Esophagus mucosa (tissue), 1 donor: ENCODE results near the gene RCHY1. TPM values are rescaled to one million over a fixed set of nuclear protein-coding genes. Genes with fewer than 3 reads are reported as not detected.
"Not testable (repeated sequence)": the region's sequence is repeated elsewhere in the genome, so short reads cannot be mapped to it uniquely, and the experiment has no call there.

Experiments used
- ATAC-seq: fragments of 200-7000 bp; cut with Tn5 transposase; one replicate; pipeline ENCODE4 v1.9.1; 2020
- total RNA-seq: library from RNA; stranded (reverse); gene quantifications from one replicate; pipeline ENCODE4 v1.2.4, GENCODE V29; 2023
- donor health status: DM: yes; HTN: yes; CAD: no.

Gene RCHY1
- total RNA-seq, 1 donor from 2014 or later, result 15.4 TPM

- no peak for ATAC-seq
These were observed 878 bp upstream of the RCHY1 start for GRCh38 chr4:75514949-75515612.

- no peak for ATAC-seq
These were observed 575 bp downstream of the RCHY1 start for GRCh38 chr4:75513526-75514130.

- ATAC-seq, result no peak
These were observed 1.6 kb downstream of the RCHY1 start for GRCh38 chr4:75512386-75513211.

- ATAC-seq, result no peak
These were observed 2.4 kb downstream of the RCHY1 start for GRCh38 chr4:75511841-75512240.

- not testable (repeated sequence) for ATAC-seq
These were observed 4.6 kb downstream of the RCHY1 start for GRCh38 chr4:75509592-75509991.

- no peak for ATAC-seq
These were observed 8.6 kb downstream of the RCHY1 start for GRCh38 chr4:75505630-75506029.

- ATAC-seq, result no peak
These were observed 11.5 kb downstream of the RCHY1 start for GRCh38 chr4:75502671-75503070.

- ATAC-seq, result no peak
These were observed 14.3 kb downstream of the RCHY1 start for GRCh38 chr4:75499900-75500299.

GRCh38 chr4:75498041-75498440, 16.2 kb downstream of the RCHY1 start:
- no peak for ATAC-seq

- no peak for ATAC-seq
These were observed 17.1 kb downstream of the RCHY1 start for GRCh38 chr4:75497133-75497532.

- ATAC-seq, result no peak
These were observed 17.8 kb downstream of the RCHY1 start for GRCh38 chr4:75496406-75496805.

GRCh38 chr4:75495476-75495875, 18.7 kb downstream of the RCHY1 start:
- no peak for ATAC-seq

GRCh38 chr4:75494563-75494962, 19.6 kb downstream of the RCHY1 start:
- no peak for ATAC-seq

- no peak for ATAC-seq
These were observed 24.0 kb downstream of the RCHY1 start for GRCh38 chr4:75490155-75490554.

- no peak for ATAC-seq
These were observed 30.0 kb downstream of the RCHY1 start for GRCh38 chr4:75484190-75484589.

GRCh38 chr4:75477201-75477600, 37.0 kb downstream of the RCHY1 start:
- ATAC-seq, result no peak

- no peak for ATAC-seq
These were observed 43.5 kb downstream of the RCHY1 start for GRCh38 chr4:75470738-75471137.

GRCh38 chr4:75469896-75470295, 44.3 kb downstream of the RCHY1 start:
- no peak for ATAC-seq

GRCh38 chr4:75457365-75457764, 56.8 kb downstream of the RCHY1 start:
- ATAC-seq, result no peak

- ATAC-seq, result no peak
These were observed 80.1 kb downstream of the RCHY1 start for GRCh38 chr4:75434105-75434504.

- ATAC-seq, result no peak
These were observed 81.5 kb downstream of the RCHY1 start for GRCh38 chr4:75432683-75433082.

GRCh38 chr4:75429208-75429607, 85.0 kb downstream of the RCHY1 start:
- ATAC-seq, result no peak
